ENCODE data around the gene LAMTOR2.

GRCh38 chr1:156056326-156056849 lies 1.8 kb downstream of the LAMTOR2 start:
- TF ChIP-seq REST (IDR thresholded peaks at IDR 0.05; ENCODE audit: insufficient read depth in 1 of 2, low read depth in 2 of 2, low read length in 2 of 2) (no peak), POLR2AphosphoS5 (IDR thresholded peaks at IDR 0.05; ENCODE audit: low read depth, low read length) (no peak), TAF1 (IDR thresholded peaks at IDR 0.05; ENCODE audit: borderline replicate concordance, insufficient read depth, low read length) (no peak), SIN3A (IDR thresholded peaks at IDR 0.05; ENCODE audit: borderline replicate concordance, insufficient read depth, low read length) (no peak)

All from PFSK-1 (cell line).